Urothelium cell line (cell line): ENCODE measurements around the gene SLC6A17.

ENCODE experiments used
- DNase-seq: peaks from one replicate; pipeline ENCODE4 v3.0.0; 2011; ENCODE audit warnings: low spot score, mixed read lengths
- FAIRE-seq: peaks from 2 replicates; lab custom pipeline; 2011; peaks lifted over from hg19 to GRCh38; lab: Jason Lieb, UNC

SLC6A17 gene

GRCh38 chr1:110235834-110236682 is 85.8 kb downstream of the SLC6A17 start:
- DNase-seq, result no peak
- FAIRE-seq, result no peak

GRCh38 chr1:110237386-110238152 is 87.3 kb downstream of the SLC6A17 start:
- no peak for FAIRE-seq
- no peak for DNase-seq

- FAIRE-seq (no peak), DNase-seq (no peak)
Observed at GRCh38 chr1:110239441-110240430, 89.4 kb downstream of the SLC6A17 start.

- no peak for FAIRE-seq
- no peak for DNase-seq
Observed at GRCh38 chr1:110240476-110241210, 90.3 kb downstream of the SLC6A17 start.

GRCh38 chr1:110241516-110241915 is 91.2 kb downstream of the SLC6A17 start:
- FAIRE-seq, result no peak
- DNase-seq, result no peak

- no peak for FAIRE-seq
- no peak for DNase-seq
Observed at GRCh38 chr1:110242062-110242461, 91.8 kb downstream of the SLC6A17 start.

- no peak for FAIRE-seq
- DNase-seq, result no peak
Observed at GRCh38 chr1:110242731-110243130, 92.4 kb downstream of the SLC6A17 start.

GRCh38 chr1:110243146-110243545 is 92.9 kb downstream of the SLC6A17 start:
- DNase-seq (no peak), FAIRE-seq (no peak)

GRCh38 chr1:110243574-110243973 is 93.3 kb downstream of the SLC6A17 start:
- DNase-seq, result no peak
- no peak for FAIRE-seq

GRCh38 chr1:110245876-110246620 is 95.8 kb downstream of the SLC6A17 start:
- DNase-seq (no peak), FAIRE-seq (no peak)

- FAIRE-seq, result no peak
- no peak for DNase-seq
Observed at GRCh38 chr1:110248746-110249145, 98.5 kb downstream of the SLC6A17 start.

- peak; percentile 42 for FAIRE-seq
- no peak for DNase-seq
Observed at GRCh38 chr1:110249256-110249655, 99.0 kb downstream of the SLC6A17 start.

- FAIRE-seq, result no peak
- DNase-seq, result no peak
Observed at GRCh38 chr1:110250008-110250407, 99.7 kb downstream of the SLC6A17 start.

GRCh38 chr1:110250749-110251148 is 100.5 kb downstream of the SLC6A17 start:
- no peak for DNase-seq
- FAIRE-seq, result no peak
